ENCODE results near the gene TPTE2. TPM values are rescaled to one million over a fixed set of nuclear protein-coding genes. Genes with fewer than 3 reads are reported as not detected.

The TPTE2 gene
- total and polyA plus RNA-seq, 10 of the 15 experiments (the other 5 are each of a cell fraction or from before 2014, with no cell fraction given) = 0.31 to 1.9 (median 1.2) TPM

GRCh38 chr13:19591864-19592263, 30.5 kb upstream of the TPTE2 start:
- Histone ChIP-seq H3K4me3 (no peak overlapping the region), H3K36me3 (ENCODE audit: control insufficient read depth in 2 of 2, insufficient read depth in 2 of 2, low read length in 1 of 2) (no peaks in the 10 kb centered on the region), H3K9me3 (replicated peaks; ENCODE audit: control insufficient read depth, insufficient read depth, low read length) (no peaks in the 10 kb centered on the region), H3K9ac (ENCODE audit: control insufficient read depth, insufficient read depth, low read length) (no peak overlapping the region), H3K79me2 (ENCODE audit: control insufficient read depth, insufficient read depth, low read length) (no peaks in the 10 kb centered on the region), H3K27ac (ENCODE audit: control insufficient read depth, insufficient read depth) (no peak overlapping the region), H3K4me2 (ENCODE audit: control insufficient read depth, insufficient read depth) (no peak overlapping the region), H3K4me1 (ENCODE audit: control insufficient read depth, insufficient read depth, low read length) (peaks cover 12% of the 10 kb centered on the region), H4K20me1 (ENCODE audit: control insufficient read depth, insufficient read depth) (no peaks in the 10 kb centered on the region), H3K27me3 (replicated peaks in 1 of 2; ENCODE audit: control insufficient read depth in 2 of 2, insufficient read depth in 2 of 2, low read length in 1 of 2) (no peaks in the 10 kb centered on the region), H2AFZ (ENCODE audit: control insufficient read depth, low read depth, low read length) (no peak overlapping the region)
- in situ Hi-C loops (cut with MboI) = no loop called here
- ChIA-PET POLR2A (no interaction called here), CTCF (interaction anchor here (0.9 kb wide), 1 partner anchor 296 kb away, joined by 3 read pairs; no protein-coding TSS in a partner anchor), RAD21 (ENCODE audit: unreplicated experiment) (no interaction called here), SMC1A (ENCODE audit: uncharacterized antibody, unreplicated experiment) (interaction anchor here (0.6 kb wide), 1 partner anchor 175 kb away, joined by 3 read pairs; no protein-coding TSS in a partner anchor)
- ATAC-seq (no peak), DNase-seq (ENCODE audit: low read depth, low spot score) (no peak), FAIRE-seq (no peak)
- intact Hi-C loops (cut with micrococcal nuclease; ENCODE audit: unreplicated experiment) = no loop called here
- TF ChIP-seq IKZF1 (conservative IDR thresholded peaks at IDR 0.05) (peak; percentile 43; the same call in 1 of the 2 replicates), DPF2 (IDR thresholded peaks at IDR 0.05) (0 out of 2 replicates have a peak, but pooled peaks have one; percentile 20), NR2C1 (IDR thresholded peaks at IDR 0.05) (no peak), IKZF2 (IDR thresholded peaks at IDR 0.05) (peak; percentile 53 to 58; a peak in 2 of 4 replicates), SPI1 (IDR thresholded peaks at IDR 0.05; ENCODE audit: borderline replicate concordance, insufficient read depth, low read depth, low read length) (peak; percentile 94)
- no TSS peak for BruUV-seq (replicated peaks)
- 41% methylated on average over 7 of the region's 7 CpGs for WGBS (ENCODE audit: insufficient coverage, insufficient replicate concordance, low lambda C conversion rate, missing lambda C conversion rate)

- Histone ChIP-seq H3K79me2 (ENCODE audit: control insufficient read depth, insufficient read depth, low read length) (no peaks in the 10 kb centered on the region), H3K27ac (ENCODE audit: control insufficient read depth, insufficient read depth) (no peak overlapping the region), H2AFZ (ENCODE audit: control insufficient read depth, low read depth, low read length) (no peak overlapping the region), H3K36me3 (ENCODE audit: control insufficient read depth in 2 of 2, insufficient read depth in 2 of 2, low read length in 1 of 2) (no peaks in the 10 kb centered on the region), H3K4me1 (ENCODE audit: control insufficient read depth, insufficient read depth, low read length) (peaks cover 13% of the 10 kb centered on the region), H3K4me2 (ENCODE audit: control insufficient read depth, insufficient read depth) (no peak overlapping the region), H3K9ac (ENCODE audit: control insufficient read depth, insufficient read depth, low read length) (no peak overlapping the region), H3K4me3 (no peak overlapping the region), H4K20me1 (ENCODE audit: control insufficient read depth, insufficient read depth) (no peaks in the 10 kb centered on the region), H3K27me3 (replicated peaks in 1 of 2; ENCODE audit: control insufficient read depth in 2 of 2, insufficient read depth in 2 of 2, low read length in 1 of 2) (no peaks in the 10 kb centered on the region), H3K9me3 (replicated peaks; ENCODE audit: control insufficient read depth, insufficient read depth, low read length) (no peaks in the 10 kb centered on the region)
- ChIA-PET SMC1A (ENCODE audit: uncharacterized antibody, unreplicated experiment) (interaction anchor here (0.6 kb wide), 1 partner anchor 91 kb away, joined by 3 read pairs; no protein-coding TSS in a partner anchor), CTCF (no interaction called here), RAD21 (ENCODE audit: unreplicated experiment) (no interaction called here), POLR2A (interaction anchor here (1.0 kb wide), 1 partner anchor 8 kb away, joined by 7 read pairs; no protein-coding TSS in a partner anchor)
- intact Hi-C loops (cut with micrococcal nuclease; ENCODE audit: unreplicated experiment) (no loop called here), in situ Hi-C loops (cut with MboI) (no loop called here)
- WGBS (ENCODE audit: insufficient coverage, insufficient replicate concordance, low lambda C conversion rate, missing lambda C conversion rate) = 60% methylated on average over 5 of the region's 5 CpGs
- ATAC-seq (no peak), DNase-seq (ENCODE audit: low read depth, low spot score) (no peak), FAIRE-seq (no peak)
- BruUV-seq (replicated peaks) = no TSS peak
- TF ChIP-seq IKZF2 (IDR thresholded peaks at IDR 0.05) (no peak), SIX5 (IDR thresholded peaks at IDR 0.05; ENCODE audit: low read depth, low read length, severe bottlenecking) (no peak), CHD2 (IDR thresholded peaks at IDR 0.05; ENCODE audit: borderline replicate concordance, low read depth, low read length) (no peak), YY1 (IDR thresholded peaks at IDR 0.05; ENCODE audit: low read depth, low read length) (no peak), RCOR1 (conservative IDR thresholded peaks at IDR 0.05; ENCODE audit: low read depth, low read length) (no peak), PAX5 (IDR thresholded peaks at IDR 0.05; ENCODE audit: borderline replicate concordance, low read depth, low read length) (no peak), ESRRA (IDR thresholded peaks at IDR 0.05; ENCODE audit: low read length) (no peak), SRF (IDR thresholded peaks at IDR 0.05; ENCODE audit: low read depth in 2 of 2, low read length in 2 of 2) (no peak), SMC3 (IDR thresholded peaks at IDR 0.05; ENCODE audit: borderline replicate concordance, low read length) (no peak), GABPA (IDR thresholded peaks at IDR 0.05; ENCODE audit: low read depth) (no peak), KAT2A (conservative IDR thresholded peaks at IDR 0.05; ENCODE audit: control insufficient read depth, low read depth, low read length) (no peak), RUNX3 (IDR thresholded peaks at IDR 0.05; ENCODE audit: low read length) (no peak), PRDM15 (CRISPR knock-in tag; IDR thresholded peaks at IDR 0.05) (no peak)
These were observed 29.1 kb upstream of the TPTE2 start for GRCh38 chr13:19590423-19590822.
